ENCODE results near the gene KYAT1. TPM values are rescaled to one million over a fixed set of nuclear protein-coding genes. Genes with fewer than 3 reads are reported as not detected.

Gene KYAT1
- total RNA-seq, 1 donor from 2014 or later: 21.7 TPM

DNA sequence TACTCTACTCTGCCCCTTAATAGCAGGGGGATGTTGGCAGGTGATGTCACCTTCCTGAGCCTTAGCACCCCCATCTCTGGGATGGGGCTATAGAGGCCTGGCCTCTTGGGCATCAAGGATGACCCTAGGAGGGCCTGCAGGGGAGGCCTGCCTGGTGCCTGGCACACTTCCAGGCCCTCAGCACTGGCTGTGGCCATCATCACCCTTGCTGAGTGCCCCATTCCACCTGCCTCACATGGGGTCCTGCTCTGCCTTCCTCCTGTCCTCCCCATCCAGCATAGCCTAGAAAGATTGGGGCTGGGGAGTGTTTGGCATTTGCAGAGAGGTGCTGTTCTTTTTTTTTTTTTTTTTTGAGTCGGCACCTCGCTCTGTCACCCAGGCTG, 21.3 kb upstream of the KYAT1 start:
- H3K36me3 Mint-ChIP-seq: peaks cover 8% of the 10 kb centered on the region
- no peaks in the 10 kb centered on the region for H3K4me1 Mint-ChIP-seq
- H3K4me3 Mint-ChIP-seq: no peak overlapping the region
- Histone ChIP-seq H3K9ac (no peak overlapping the region), H4K20me1 (ENCODE audit: low read depth) (peaks cover 10% of the 10 kb centered on the region), H3K27ac (no peak overlapping the region), H3K4me1 (no peaks in the 10 kb centered on the region), H3K4me2 (no peak overlapping the region), H3F3A (ENCODE audit: low read depth) (no peaks in the 10 kb centered on the region), H3K27me3 (no peaks in the 10 kb centered on the region), H3K79me2 (ENCODE audit: low read depth) (peaks cover 21% of the 10 kb centered on the region), H2AFZ (replicated peaks) (no peak overlapping the region), H3K9me3 (ENCODE audit: low read depth) (no peaks in the 10 kb centered on the region), H3K36me3 (no peaks in the 10 kb centered on the region), H3K4me3 (no peak overlapping the region)
- no peaks in the 10 kb centered on the region for H3K9me3 Mint-ChIP-seq
- no peak for DNase-seq (ENCODE audit: low spot score)
- no peaks in the 10 kb centered on the region for H3K27me3 Mint-ChIP-seq (ENCODE audit: insufficient read depth, low read depth)
- no peak overlapping the region for H3K27ac Mint-ChIP-seq
- TF ChIP-seq CTCF (IDR thresholded peaks at IDR 0.05) (no peak), EZH2phosphoT487 (IDR thresholded peaks at IDR 0.05) (no peak), EZH2 (IDR thresholded peaks at IDR 0.05) (no peak)

GRCh38 chr9:128902351-128903078, 20.8 kb upstream of the KYAT1 start:
- H3K4me1 Mint-ChIP-seq: no peaks in the 10 kb centered on the region
- H3K79me2 ChIP-seq (ENCODE audit: low read depth): peaks cover 23% of the 10 kb centered on the region
- no peaks in the 10 kb centered on the region for H3K27me3 ChIP-seq
- H3K4me3 Mint-ChIP-seq: no peak overlapping the region
- H3K27ac Mint-ChIP-seq: no peak overlapping the region
- no peaks in the 10 kb centered on the region for H3K9me3 Mint-ChIP-seq
- no peak overlapping the region for H3K27ac ChIP-seq
- no peaks in the 10 kb centered on the region for H3K27me3 Mint-ChIP-seq (ENCODE audit: insufficient read depth, low read depth)
- H3K4me2 ChIP-seq: no peak overlapping the region
- H4K20me1 ChIP-seq (ENCODE audit: low read depth): peaks cover 11% of the 10 kb centered on the region
- H2AFZ ChIP-seq (replicated peaks): no peak overlapping the region
- DNase-seq (ENCODE audit: low spot score): no peak
- no peak for TF ChIP-seq CTCF (IDR thresholded peaks at IDR 0.05)
- H3K4me3 ChIP-seq: no peak overlapping the region
- H3K4me1 ChIP-seq: no peaks in the 10 kb centered on the region
- H3K36me3 Mint-ChIP-seq: peaks cover 2% of the 10 kb centered on the region
- H3K36me3 ChIP-seq: no peaks in the 10 kb centered on the region
- H3F3A ChIP-seq (ENCODE audit: low read depth): no peaks in the 10 kb centered on the region
- no peak overlapping the region for H3K9ac ChIP-seq
- H3K9me3 ChIP-seq (ENCODE audit: low read depth): no peaks in the 10 kb centered on the region

DNA sequence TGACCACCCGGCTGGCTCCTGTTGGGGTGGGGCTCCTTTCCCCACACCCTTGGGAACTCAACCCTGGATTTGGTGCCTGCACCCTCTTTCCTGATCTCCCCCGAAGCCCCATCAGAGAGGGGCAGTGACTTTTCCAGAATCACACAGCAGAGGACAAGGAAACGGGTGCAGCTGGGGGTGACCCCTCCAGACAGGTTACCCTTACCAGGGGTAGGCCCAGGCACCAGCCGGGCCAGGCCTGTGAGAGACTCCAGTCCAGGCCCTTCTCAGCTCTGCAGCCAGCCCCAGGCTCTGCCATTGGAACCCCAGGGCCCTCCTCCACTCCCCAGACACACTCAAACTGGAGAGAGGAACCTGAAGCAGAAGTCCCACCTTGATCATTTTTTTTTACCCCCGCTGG, 20.1 kb upstream of the KYAT1 start:
- Mint-ChIP-seq H3K4me3 (no peak overlapping the region), H3K36me3 (peaks cover 2% of the 10 kb centered on the region), H3K9me3 (no peaks in the 10 kb centered on the region), H3K4me1 (no peaks in the 10 kb centered on the region), H3K27me3 (ENCODE audit: insufficient read depth, low read depth) (no peaks in the 10 kb centered on the region), H3K27ac (no peak overlapping the region)
- Histone ChIP-seq H2AFZ (replicated peaks) (no peak overlapping the region), H3K79me2 (ENCODE audit: low read depth) (peaks cover 23% of the 10 kb centered on the region), H3K27me3 (no peaks in the 10 kb centered on the region), H4K20me1 (ENCODE audit: low read depth) (peaks cover 11% of the 10 kb centered on the region), H3K9me3 (ENCODE audit: low read depth) (no peaks in the 10 kb centered on the region), H3K4me1 (no peaks in the 10 kb centered on the region), H3K9ac (no peak overlapping the region), H3K27ac (no peak overlapping the region), H3K4me2 (no peak overlapping the region), H3K36me3 (no peaks in the 10 kb centered on the region), H3K4me3 (no peak overlapping the region), H3F3A (ENCODE audit: low read depth) (no peaks in the 10 kb centered on the region)
- TF ChIP-seq EZH2phosphoT487 (IDR thresholded peaks at IDR 0.05): no peak
- TF ChIP-seq CTCF (IDR thresholded peaks at IDR 0.05): no peak
- no peak for TF ChIP-seq EZH2 (IDR thresholded peaks at IDR 0.05)
- DNase-seq (ENCODE audit: low spot score): no peak
